HT1080 (cell line): ENCODE data around the gene TP73. TPM values are rescaled to one million over a fixed set of nuclear protein-coding genes. Genes with fewer than 3 reads are reported as not detected.

Experiments used
- DNase-seq: peaks from one replicate; pipeline ENCODE4 v3.0.0-alpha.2; 2015; ENCODE audit warnings: low read depth
- total RNA-seq: library from RNA; depleted of rRNA; stranded (reverse); fragments of >200 nt; shearing (Covaris generic); gene quantifications from 2 replicates; pipeline ENCODE4 v1.2.3, GENCODE V29; 2014

TP73 gene
- total RNA-seq, 1 experiment from 2014 or later = not detected

DNA sequence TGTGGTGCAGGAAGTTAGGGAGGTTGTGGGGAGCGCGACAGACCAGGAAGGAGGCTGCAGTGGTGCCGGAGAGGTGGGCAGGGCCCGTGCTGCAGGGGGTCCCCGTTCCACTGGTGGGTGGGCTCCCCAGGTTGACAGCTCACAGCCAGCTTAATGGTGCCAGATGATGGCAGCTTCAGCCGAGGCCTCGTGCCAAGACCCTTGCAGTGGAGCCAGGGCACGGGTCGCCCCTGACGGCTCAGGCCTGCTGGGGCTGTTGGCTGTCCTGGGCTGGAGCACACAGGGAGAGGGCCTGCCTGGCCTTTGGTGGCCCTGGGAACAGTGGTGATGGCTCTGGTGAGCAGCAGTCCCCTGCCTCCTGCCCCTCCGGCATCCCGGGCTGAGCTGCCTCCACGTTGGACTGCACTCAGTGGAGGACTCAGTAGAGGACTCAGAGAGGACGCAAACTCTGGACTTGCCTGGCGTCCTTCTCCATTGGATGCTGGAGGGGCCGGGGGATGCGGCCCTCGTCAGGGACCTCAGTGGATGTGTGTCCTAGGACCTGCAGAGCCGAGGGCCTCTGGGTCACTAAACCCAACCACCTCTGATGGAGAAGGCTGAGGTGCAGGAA, 53.1 kb downstream of the TP73 start:
- DNase-seq = no peak

DNA sequence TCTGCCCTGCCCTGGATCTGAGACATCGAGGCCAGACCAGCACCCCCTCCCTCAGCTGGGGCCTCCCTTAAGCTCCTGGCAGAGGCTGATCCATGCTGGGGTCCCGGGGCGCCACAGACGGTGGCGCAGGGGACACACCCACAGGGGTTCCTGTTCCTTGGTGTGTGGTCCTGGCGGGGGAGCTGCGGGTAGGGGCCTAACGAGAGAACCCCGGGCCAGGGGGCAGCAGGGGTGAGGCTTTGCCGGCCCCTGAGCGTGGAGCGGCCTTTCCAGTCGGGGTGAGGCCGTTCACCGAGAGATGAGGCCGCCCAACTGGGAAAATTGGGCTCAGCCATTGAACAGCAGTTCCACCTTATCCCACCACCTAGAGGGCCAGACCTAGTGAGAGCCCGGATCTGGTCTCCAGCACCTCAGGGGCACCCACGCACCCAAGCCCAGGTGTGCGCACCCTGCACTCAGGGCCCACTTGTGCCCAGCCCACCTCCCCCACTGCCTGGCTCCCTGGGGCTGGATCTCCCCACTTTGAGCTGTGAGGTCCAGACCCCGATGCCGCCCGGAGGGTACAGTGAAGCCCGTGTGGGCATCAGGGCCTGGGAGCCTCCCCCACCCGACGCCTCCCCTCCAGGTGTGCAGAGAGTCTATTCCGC, 54.5 kb downstream of the TP73 start:
- no peak for DNase-seq

DNA sequence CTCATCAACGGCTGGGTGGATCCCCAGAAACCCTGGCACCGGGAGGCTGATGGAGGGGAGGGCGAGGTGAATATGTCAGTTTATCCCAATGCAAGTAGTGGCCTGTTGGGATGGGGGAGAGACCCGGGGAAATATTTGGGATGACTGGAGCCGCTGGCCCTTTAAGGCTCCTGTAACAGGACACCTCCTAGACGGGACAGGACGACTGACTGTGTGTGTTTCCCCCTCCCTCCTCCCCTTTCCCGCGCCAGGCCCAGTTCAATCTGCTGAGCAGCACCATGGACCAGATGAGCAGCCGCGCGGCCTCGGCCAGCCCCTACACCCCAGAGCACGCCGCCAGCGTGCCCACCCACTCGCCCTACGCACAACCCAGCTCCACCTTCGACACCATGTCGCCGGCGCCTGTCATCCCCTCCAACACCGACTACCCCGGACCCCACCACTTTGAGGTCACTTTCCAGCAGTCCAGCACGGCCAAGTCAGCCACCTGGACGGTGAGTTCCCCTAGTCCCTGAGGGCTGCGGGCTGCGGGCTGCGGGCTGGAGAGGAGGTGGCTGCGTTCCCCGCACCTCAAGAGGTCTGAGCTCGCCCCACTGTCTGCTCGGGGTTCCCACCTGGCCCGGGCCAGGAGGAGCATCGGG, 55.1 kb downstream of the TP73 start:
- no peak for DNase-seq

DNA sequence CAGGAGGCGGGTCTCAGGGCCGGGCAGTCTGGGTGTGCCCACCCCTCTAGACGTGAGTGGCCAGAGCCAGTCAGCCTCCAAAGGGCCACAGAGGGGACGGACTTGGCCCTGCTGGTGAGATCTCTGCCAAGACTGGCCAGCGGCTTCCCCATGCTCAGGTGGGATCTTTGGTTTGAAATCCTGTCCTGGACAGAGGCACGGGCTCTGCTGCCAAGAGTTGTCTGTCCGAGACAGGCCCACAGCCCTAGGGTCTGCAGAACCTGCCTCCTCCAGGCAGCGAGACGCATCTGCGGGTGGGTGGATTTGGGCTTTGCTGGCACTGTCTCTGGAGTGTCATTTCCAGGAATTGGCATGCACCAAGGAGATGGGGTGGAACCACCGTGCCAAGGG, 55.6 kb downstream of the TP73 start:
- DNase-seq = no peak

DNA sequence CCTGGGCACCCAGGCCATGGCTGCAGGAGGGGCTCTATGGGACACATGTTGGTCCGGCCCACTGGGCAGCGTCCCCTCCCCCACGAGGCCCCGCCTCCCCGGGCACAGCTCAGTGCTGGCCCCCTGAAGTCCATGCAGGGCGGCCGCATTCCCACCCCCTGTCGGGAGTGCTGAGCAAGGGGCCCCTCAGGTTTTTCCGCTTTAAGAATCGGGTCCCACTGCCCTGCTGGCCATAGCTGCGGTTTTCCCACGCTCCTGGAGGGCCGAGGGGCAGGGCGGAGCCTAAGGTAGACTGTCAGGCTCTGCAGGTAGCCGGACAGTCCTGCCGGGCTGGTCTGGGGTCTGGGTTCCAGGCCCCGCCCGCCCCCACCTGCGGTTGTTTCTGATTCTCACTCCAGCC, 56.5 kb downstream of the TP73 start:
- no peak for DNase-seq

DNA sequence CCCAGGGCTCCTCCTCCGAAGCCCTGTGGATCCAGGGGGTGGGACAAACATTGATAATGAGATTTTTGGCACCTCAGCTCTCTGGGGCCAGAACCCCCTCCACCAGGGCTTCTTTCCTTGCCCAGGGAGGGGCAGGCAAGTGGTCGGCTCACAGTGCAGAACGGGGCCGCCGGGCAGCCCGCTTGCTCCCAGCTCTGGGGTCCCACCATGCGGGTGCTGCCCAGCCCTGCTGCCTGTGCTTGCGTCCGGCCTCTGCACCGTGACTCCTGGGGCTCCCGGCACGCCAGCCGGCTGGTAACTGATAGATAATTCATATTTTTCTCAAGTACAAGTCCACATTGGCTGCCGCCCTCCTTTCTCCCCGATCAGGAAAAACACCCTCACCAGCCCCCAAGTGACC, 57.9 kb downstream of the TP73 start:
- no peak for DNase-seq

DNA sequence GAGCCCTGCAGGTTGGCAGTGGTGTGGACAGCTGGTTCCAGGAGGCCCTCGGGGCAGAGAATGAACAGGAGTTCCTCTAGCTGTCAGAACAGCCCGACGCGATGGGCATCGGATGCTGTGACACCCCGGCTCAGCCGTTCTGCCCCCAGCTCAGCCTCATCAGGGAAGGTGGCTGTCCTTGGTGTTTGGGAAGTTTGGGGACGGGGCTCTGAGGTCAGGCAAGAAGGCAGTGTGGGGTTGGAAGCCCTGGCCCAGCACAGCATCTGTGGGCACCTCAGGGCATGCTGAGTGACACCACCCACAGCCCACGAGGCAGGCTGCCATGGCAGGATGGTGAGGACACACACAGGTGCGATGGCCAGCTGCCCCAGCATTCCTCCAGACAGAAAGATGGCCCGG, 59.1 kb downstream of the TP73 start:
- DNase-seq = no peak

DNA sequence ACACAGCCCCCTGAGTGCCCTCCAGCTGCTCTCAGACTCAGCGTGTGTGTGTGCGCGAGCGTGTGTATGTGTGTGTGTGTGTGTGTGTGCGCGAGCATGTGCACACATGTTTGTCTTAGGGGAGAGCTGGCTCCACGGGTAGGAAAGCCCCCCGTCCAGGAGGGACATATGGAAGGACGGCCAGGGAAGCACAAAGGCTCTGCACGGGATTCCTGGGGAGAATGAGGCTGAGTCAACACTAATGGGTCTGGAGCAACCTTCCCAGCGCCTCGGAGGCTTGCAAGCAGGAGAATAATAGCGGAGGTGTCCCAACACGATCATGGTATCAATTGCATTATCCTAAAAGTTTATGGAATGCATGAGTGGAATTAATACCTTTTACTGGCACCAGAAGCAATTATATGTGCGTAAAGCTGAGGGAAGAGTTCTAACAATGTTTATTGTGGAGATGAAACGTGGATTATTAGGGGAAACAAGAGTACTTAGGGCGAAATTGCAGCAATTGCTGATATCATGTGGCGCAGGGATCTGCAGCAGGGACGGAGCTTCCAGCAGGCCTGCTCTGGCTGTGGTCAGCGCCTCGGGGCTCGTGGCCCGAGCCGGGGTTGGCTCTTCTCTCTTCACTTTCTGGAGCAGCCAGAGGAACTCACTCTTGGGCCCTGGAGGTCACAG, 59.6 kb downstream of the TP73 start:
- DNase-seq = no peak

DNA sequence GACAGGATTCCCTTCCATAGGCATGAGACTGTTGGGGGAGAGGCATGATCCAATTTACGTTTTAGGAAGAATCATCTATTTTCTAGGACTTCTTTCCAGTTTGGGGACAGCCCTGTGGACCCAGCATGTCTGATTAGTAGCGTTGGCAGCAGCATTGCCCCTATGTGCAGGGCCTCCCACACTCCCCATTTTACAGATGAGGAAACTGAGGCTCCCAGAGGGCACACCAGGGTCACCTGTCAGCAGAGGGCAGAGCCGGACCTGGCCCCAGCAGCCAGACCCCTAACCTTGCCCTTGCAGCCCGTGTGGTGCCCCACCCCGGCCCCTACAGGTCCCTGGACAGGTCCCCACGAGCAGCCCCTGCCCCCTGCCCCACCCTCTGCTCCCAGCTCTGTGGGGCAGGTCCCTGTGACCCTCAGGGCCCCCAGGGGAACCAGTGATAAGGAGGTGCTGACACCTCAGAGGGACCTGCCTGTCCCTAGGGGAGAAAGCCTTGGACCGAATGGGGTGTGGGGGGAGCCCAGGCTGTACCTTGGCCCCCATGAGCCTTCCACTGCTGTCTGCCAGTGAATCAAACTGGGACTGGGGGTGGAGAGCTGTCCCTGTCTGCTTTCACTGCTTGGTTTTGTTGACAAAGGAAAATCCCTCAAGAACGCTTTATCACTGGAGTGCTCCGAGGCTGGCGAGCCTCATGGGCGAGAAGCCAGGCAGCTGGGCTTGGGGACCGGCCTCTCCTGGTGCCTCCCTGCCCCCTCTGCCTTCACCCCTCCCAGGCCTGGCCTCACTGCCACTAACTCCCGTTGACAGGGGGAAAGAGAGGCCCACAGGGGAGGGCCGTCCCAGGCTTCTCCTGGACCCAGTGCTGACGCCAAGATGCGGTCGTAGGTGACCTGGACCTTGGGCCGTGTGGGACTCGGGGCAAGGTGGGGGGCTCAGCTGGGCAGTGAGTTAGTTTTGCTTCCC, 60.5 kb downstream of the TP73 start:
- no peak for DNase-seq

DNA sequence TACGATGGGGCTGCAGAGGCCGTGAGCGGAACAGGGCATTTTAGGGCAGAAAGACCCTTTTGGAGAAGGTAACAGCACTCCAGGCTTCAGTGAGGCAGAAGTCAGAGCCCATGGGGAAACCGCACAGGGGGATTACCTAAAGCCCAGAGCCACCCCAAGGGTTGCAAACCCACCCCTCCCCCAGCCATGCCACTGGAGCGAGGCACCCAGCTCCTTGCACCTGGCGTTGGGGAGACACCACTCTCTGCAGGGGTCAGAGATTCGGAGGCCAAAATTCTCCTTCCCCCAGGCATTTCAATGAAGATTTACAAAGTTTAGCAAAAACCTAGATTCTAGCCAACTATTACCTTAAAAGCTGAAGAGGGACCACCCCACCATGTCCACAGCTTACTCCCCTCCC, 61.5 kb downstream of the TP73 start:
- DNase-seq = no peak

DNA sequence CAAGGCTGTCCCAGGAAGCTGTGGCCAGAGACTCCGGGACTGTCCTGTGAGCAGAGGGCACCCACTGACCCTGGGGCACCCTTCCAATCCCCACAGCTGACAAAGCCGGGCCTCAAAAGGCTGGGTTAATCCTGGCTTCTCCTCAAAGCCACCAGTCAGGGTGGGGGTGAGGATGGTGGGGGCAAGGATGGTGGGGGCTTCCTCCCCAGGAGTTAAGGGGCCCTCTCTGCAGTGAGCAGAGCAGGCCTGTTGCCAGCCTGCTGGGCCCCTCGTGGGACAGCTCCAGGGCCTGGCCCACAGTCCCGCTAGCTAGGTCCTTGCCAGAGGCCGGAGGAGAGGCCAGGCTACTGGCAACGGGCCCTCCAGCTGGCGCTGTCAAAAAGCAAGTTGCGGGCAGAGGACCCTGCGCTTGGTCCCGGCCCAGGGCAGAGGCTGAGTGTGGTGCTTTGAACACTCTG, 62.0 kb downstream of the TP73 start:
- DNase-seq = no peak

DNA sequence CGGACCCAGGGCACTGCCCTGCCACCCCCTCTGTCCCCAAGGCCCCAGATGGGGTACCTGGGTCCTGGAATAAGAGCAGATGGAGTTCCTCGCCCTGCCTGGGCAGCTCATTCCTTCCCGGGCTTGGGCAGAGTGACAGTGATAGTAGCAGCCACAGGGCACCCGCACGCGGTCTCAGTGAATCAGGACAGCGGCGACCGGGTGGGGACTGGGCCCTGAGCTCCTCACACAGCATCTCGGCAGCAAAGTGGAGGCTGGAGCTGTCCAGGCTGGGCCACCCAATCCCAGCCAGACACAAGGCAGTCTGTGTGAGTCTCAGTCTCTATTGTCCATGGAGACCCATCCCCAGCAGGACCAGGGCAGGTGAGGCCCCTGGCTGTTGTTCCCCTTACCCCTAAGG, 62.5 kb downstream of the TP73 start:
- DNase-seq = no peak

DNA sequence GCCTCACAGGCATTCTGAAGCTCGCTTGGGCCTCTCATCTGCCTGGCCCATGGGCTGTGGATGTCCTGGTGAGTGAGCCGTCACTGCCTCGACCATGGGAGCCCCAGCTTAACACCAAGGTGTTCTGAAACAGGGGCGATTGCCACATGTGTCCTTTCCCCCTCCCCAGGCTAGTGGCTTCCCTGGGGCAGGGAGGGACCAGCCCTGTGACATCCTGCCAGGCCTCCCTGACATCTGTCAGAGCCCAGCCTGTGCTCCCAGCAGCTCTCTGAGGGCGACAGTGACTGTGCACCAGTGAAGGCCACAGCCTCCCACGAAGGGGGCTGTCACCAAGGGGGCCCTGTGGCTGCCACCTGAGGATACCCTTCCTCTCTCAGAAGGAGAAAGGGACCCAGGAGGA, 64.0 kb downstream of the TP73 start:
- no peak for DNase-seq

DNA sequence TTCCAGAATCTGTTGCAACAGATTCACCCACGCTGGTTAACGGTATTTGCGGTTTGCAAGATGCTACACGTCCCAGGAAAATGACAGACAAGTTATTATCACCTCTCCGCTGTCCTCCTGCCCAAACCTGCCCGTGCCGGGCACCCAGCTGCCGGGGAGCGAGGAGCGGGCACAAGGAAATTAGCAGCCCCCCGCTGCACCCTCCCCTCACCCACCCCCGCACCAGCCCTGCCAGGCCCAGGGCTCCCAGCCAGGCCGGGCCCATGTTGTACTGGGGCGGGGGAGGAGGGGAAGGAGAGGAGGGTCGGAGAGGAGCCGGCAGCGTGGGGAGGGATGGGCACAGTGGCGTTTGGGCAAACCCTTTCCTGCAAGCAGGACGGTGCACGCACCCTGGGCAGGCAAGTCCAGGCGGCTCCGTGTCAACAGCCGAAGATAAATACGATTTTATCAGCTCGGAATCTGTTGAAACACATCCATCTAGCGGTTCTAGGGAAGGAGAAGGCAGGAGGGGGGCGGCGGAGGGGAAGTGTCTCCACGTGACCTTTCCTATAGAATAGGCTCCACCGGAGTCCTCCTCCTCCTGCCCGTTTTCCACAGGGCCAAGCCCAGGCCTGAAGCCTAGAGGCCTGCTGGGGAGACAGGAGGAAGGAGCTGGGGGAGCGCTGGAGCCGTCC, 64.9 kb downstream of the TP73 start:
- DNase-seq = no peak

DNA sequence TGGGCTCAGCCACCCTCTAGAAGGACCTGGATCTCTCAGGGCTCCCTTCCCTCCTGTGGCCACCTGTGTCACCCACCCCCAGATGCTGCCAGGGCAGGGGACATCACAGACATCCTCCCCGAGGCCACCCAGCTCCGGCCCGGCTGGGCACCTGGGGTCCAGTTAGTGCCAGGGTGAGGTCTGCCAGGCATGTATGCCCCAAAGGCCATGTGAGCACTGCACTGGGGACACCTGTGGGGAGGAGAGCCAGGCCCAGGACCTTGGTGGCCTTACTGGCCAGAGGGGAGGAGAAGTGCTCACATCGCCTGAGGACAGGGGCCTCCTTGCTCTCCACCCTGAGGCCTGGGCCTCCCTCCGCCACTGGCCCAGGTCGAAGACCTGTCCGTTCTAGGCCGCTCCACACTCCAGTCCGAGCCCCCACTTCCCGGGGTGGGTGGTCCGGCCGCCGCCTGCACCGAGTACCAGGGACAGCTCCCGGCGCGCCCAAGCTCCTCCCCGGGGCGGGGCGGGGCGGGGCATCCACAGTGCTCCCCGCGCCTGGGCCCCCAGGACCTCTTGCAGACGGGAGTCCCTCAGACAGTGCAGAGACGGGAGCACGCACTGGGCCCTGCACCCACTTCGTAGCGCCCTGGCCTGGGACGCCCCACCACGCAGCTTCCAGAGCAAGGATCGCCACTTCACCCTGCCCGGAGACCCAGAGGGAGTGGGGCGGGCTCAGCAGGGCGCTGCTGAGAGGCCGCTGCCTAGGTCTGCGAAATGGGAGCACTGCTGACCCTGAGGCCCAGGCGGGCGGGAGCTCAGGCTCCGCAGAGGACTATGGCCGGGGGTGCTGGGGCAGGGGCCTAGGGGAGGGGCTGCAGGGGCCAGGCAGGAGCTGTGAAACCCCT, 65.6 kb downstream of the TP73 start:
- no peak for DNase-seq

DNA sequence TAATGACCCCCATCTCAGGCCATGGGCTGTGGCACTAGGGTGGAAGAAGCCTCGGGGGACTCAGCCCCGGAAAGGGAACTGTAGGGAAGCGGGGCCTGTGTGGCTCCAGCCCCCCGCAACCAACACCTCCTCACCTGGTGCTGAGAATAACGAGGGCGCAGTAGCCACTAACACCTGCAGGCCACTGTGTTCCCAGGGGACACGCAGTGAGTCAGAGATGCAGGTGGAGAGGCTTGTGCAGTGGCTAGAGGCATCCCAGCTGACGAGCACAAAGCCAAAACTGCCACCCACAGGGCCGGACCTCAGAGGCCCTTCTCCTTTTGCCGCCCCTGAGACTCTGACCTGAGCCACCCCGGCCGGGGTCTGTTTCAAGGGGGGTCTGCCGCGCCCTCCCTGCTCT, 66.4 kb downstream of the TP73 start:
- no peak for DNase-seq

DNA sequence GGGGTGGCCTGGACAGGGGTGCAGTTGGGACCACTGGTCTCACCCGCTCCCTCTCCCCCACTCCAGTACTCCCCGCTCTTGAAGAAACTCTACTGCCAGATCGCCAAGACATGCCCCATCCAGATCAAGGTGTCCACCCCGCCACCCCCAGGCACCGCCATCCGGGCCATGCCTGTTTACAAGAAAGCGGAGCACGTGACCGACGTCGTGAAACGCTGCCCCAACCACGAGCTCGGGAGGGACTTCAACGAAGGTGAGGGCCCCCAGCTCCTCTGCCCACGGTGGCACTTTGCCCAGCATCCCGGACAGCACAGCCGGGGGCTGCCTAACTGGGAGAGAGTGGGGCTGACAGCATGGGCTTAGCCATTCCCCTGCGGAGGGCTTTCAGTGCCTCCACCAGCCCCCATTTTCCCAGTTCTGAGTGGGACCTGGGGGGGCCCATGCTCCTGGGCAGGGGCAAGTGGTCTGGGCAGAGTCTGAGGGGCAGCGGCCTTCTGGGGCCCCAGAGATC, 69.7 kb downstream of the TP73 start:
- no peak for DNase-seq

DNA sequence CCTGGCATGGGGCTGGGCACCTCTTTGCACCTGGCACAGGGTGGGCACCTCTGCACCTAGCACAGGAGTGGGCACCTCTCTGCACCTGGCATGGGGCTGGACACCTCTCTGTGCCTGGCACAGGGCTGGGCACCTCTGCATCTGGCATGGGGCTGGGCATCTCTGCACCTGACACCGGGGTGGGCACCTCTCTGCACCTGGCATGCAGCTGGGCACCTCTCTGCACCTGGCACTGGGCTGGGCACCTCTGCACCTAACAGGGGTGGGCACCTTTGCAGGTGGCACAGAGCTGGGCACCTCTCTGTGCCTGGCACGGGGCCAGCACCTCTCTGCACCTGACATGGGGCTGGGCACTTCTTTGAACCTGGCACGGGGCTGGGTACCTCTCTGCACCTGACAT, 70.5 kb downstream of the TP73 start:
- DNase-seq = no peak

DNA sequence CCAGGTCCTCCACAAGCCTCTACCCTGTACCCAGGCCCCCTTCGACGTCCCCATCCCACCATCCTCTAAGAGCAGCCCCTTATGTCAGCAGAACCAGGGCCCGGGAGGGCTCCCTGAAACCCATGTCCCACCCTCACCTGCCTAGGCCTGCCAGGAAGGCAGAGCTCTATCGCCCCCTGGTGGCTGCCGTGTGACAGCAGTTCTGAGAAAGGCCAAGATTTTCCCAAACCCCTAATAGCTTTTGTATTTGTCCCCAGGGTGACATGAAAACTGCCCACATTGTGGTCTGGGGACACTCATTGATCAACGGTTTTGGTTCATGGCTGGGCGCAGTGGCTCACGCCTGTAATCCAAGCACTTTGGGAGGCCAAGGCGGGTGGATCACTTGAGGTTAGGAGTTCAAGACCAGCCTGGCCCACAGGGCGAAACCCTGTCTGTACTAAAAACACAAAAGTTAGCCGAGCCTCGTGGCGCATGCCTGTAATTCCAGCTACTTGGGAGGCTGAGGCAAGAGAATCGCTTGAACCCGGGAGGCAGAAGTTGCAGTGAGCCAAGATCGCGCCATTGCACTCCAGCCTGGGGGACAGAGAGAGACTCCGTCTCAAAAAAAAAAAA, 72.2 kb downstream of the TP73 start:
- peak; percentile 34 for DNase-seq
